ENCODE results near the gene ZNF431. TPM values are rescaled to one million over a fixed set of nuclear protein-coding genes. Genes with fewer than 3 reads are reported as not detected.

ZNF431 gene
- total and polyA plus RNA-seq, 9 of the 15 experiments (the other 6 are each of a cell fraction or from before 2014, with no cell fraction given): 3.3 to 24.8 (median 13.5) TPM

GRCh38 chr19:21128901-21129698, 12.7 kb upstream of the ZNF431 start (continued):
- TF ChIP-seq MAFK (IDR thresholded peaks at IDR 0.05; ENCODE audit: low read length) (no peak), SREBF1 (IDR thresholded peaks at IDR 0.05; ENCODE audit: borderline replicate concordance, low read depth, low read length) (no peak), SMARCB1 (IDR thresholded peaks at IDR 0.05; ENCODE audit: insufficient read length, low read depth) (no peak), ILK (tag; IDR thresholded peaks at IDR 0.05; ENCODE audit: borderline replicate concordance, low read depth) (no peak), PRMT5 (CRISPR knock-in tag; IDR thresholded peaks at IDR 0.05) (no peak), ZNF347 (CRISPR knock-in tag; IDR thresholded peaks at IDR 0.05; ENCODE audit: low read depth) (no peak), ZNF174 (CRISPR knock-in tag; IDR thresholded peaks at IDR 0.05) (no peak), NFIC (IDR thresholded peaks at IDR 0.05) (peak; percentile 29; the same call in 1 of the 2 replicates), ZNF282 (CRISPR knock-in tag; IDR thresholded peaks at IDR 0.05) (no peak), PHB (CRISPR knock-in tag; IDR thresholded peaks at IDR 0.05) (no peak), THAP12 (CRISPR knock-in tag; IDR thresholded peaks at IDR 0.05) (no peak), ZNF253 (CRISPR knock-in tag; conservative IDR thresholded peaks at IDR 0.05) (no peak), RNF2 (IDR thresholded peaks at IDR 0.05) (peak; percentile 37; the same call in 1 of the 2 replicates), YY1 (IDR thresholded peaks at IDR 0.05; ENCODE audit: borderline replicate concordance in 1 of 3, control insufficient read depth in 1 of 3, extremely low read depth in 1 of 3, insufficient read depth in 3 of 3, insufficient read length in 1 of 3, insufficient replicate concordance in 2 of 3, low read depth in 1 of 3, low read length in 2 of 3) (no peak), ZFP1 (CRISPR knock-in tag; IDR thresholded peaks at IDR 0.05) (no peak), ZNF133 (CRISPR knock-in tag; IDR thresholded peaks at IDR 0.05) (no peak), ZBTB8A (IDR thresholded peaks at IDR 0.05; ENCODE audit: partially characterized antibody) (no peak), ATF7 (IDR thresholded peaks at IDR 0.05) (no peak), ZNF384 (IDR thresholded peaks at IDR 0.05; ENCODE audit: low read depth, low read length) (no peak), GMEB1 (CRISPR knock-in tag; IDR thresholded peaks at IDR 0.05) (no peak)
- TF ChIP-seq, protein P1, sequence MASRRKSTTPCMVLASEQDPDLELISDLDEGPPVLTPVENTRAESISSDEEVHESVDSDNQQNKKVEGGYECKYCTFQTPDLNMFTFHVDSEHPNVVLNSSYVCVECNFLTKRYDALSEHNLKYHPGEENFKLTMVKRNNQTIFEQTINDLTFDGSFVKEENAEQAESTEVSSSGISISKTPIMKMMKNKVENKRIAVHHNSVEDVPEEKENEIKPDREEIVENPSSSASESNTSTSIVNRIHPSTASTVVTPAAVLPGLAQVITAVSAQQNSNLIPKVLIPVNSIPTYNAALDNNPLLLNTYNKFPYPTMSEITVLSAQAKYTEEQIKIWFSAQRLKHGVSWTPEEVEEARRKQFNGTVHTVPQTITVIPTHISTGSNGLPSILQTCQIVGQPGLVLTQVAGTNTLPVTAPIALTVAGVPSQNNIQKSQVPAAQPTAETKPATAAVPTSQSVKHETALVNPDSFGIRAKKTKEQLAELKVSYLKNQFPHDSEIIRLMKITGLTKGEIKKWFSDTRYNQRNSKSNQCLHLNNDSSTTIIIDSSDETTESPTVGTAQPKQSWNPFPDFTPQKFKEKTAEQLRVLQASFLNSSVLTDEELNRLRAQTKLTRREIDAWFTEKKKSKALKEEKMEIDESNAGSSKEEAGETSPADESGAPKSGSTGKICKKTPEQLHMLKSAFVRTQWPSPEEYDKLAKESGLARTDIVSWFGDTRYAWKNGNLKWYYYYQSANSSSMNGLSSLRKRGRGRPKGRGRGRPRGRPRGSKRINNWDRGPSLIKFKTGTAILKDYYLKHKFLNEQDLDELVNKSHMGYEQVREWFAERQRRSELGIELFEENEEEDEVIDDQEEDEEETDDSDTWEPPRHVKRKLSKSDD (conservative IDR thresholded peaks at IDR 0.05; ENCODE audit: low read length): no peak
